Measurements from ENCODE around the gene DCTPP1.

DNA sequence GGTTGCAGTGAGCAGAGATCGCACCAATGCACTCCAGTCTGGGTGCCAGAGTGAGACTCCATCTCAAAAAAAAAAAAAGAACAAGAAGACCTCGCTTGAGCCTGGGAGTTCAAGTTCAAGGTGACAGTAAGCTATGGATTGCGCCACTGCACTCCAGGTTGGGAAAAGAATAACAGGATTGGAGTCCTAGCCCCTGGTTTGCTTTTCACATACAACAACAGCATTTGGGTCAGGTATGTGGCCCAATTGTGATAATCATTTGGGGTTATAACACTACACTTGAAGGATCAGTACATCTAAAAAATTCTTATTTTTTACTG lies 19.2 kb upstream of the DCTPP1 start:
- TF ChIP-seq POLR2A (IDR thresholded peaks at IDR 0.05), result no peak
- TF ChIP-seq, protein P1, sequence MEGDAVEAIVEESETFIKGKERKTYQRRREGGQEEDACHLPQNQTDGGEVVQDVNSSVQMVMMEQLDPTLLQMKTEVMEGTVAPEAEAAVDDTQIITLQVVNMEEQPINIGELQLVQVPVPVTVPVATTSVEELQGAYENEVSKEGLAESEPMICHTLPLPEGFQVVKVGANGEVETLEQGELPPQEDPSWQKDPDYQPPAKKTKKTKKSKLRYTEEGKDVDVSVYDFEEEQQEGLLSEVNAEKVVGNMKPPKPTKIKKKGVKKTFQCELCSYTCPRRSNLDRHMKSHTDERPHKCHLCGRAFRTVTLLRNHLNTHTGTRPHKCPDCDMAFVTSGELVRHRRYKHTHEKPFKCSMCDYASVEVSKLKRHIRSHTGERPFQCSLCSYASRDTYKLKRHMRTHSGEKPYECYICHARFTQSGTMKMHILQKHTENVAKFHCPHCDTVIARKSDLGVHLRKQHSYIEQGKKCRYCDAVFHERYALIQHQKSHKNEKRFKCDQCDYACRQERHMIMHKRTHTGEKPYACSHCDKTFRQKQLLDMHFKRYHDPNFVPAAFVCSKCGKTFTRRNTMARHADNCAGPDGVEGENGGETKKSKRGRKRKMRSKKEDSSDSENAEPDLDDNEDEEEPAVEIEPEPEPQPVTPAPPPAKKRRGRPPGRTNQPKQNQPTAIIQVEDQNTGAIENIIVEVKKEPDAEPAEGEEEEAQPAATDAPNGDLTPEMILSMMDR (IDR thresholded peaks at IDR 0.05), result no peak

Measured in lower leg skin (tissue), 3 donors.